ENCODE results near the gene OBSCN. TPM values are rescaled to one million over a fixed set of nuclear protein-coding genes. Genes with fewer than 3 reads are reported as not detected.
"Not testable (repeated sequence)": the region's sequence is repeated elsewhere in the genome, so short reads cannot be mapped to it uniquely, and the experiment has no call there.

The OBSCN gene
- total RNA-seq, 6 experiments from 2014 or later: 0.27 to 1.8 (median 0.53) TPM

DNA sequence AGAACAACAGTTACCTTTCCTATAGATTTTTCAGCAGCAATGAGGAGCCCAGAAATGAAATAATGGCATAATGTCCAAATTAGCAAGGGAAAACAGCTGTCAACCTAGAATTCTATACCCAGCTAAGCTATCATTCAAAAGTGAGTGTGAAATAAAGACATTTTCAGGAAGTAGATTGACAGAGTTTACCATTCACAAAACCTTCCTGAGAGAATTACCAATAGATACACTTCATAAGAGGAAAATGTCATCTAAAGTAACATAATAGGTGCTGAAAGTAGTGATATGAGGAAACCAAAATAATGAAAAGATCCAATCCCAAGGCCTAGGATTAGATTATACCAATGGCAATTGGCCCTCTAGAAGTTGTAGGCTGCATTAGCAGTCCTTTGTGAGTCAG lies 34.6 kb downstream of the OBSCN start:
- DNase-seq: no peak
- Mint-ChIP-seq H3K4me3 (no peak overlapping the region), H3K9me3 (peaks cover 89% of the 10 kb centered on the region), H3K27ac (no peak overlapping the region), H3K4me1 (ENCODE audit: low read depth) (no peaks in the 10 kb centered on the region), H3K36me3 (ENCODE audit: low read depth) (peaks cover 59% of the 10 kb centered on the region), H3K27me3 (ENCODE audit: insufficient read depth) (no peaks in the 10 kb centered on the region; the same call in 1 of the 2 replicates)
- TF ChIP-seq, protein P1, sequence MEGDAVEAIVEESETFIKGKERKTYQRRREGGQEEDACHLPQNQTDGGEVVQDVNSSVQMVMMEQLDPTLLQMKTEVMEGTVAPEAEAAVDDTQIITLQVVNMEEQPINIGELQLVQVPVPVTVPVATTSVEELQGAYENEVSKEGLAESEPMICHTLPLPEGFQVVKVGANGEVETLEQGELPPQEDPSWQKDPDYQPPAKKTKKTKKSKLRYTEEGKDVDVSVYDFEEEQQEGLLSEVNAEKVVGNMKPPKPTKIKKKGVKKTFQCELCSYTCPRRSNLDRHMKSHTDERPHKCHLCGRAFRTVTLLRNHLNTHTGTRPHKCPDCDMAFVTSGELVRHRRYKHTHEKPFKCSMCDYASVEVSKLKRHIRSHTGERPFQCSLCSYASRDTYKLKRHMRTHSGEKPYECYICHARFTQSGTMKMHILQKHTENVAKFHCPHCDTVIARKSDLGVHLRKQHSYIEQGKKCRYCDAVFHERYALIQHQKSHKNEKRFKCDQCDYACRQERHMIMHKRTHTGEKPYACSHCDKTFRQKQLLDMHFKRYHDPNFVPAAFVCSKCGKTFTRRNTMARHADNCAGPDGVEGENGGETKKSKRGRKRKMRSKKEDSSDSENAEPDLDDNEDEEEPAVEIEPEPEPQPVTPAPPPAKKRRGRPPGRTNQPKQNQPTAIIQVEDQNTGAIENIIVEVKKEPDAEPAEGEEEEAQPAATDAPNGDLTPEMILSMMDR (IDR thresholded peaks at IDR 0.05): no peak

DNA sequence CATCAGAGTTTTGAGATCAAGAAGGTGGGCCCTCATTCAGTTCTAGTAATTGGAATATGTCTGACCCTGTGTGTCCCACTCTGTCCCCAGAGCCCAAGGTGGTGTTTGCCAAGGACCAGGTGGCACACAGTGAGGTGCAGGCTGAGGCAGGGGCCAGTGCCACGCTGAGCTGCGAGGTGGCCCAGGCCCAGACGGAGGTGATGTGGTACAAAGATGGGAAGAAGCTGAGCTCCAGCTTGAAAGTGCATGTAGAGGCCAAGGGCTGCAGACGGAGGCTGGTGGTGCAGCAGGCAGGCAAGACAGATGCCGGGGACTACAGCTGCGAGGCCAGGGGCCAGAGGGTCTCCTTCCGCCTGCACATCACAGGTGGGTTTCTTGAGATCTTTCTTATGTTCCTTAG lies 35.2 kb downstream of the OBSCN start:
- no peak overlapping the region for H3K4me3 Mint-ChIP-seq
- peaks cover 89% of the 10 kb centered on the region for H3K9me3 Mint-ChIP-seq
- no peak overlapping the region for H3K27ac Mint-ChIP-seq
- no peaks in the 10 kb centered on the region; the same call in 1 of the 2 replicates for H3K27me3 Mint-ChIP-seq (ENCODE audit: insufficient read depth)
- TF ChIP-seq, protein P1 (IDR thresholded peaks at IDR 0.05): no peak
- H3K4me1 Mint-ChIP-seq (ENCODE audit: low read depth): no peaks in the 10 kb centered on the region
- H3K36me3 Mint-ChIP-seq (ENCODE audit: low read depth): peaks cover 59% of the 10 kb centered on the region
- no peak for DNase-seq

DNA sequence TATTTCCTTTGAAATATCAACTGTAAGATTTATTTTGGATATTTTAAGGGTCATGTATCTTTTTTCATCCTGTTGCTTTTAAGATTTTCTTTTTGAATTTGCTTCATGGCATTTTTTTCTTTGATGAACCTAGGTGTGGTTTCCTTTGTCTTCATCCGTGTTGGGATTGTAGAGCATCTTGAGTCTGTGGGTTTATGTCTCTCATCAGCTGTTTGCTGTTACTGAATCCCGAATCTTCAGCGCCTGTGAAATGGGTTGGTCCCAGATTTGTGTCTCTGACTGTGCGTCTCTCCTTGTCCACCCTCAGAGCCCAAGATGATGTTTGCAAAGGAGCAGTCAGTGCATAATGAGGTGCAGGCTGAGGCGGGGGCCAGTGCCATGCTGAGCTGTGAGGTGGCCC lies 36.1 kb downstream of the OBSCN start:
- not testable (repeated sequence) for H3K27ac Mint-ChIP-seq; DNase-seq; H3K4me1 Mint-ChIP-seq (ENCODE audit: low read depth); H3K4me3 Mint-ChIP-seq; H3K27me3 Mint-ChIP-seq (ENCODE audit: insufficient read depth)
- Mint-ChIP-seq H3K36me3 (ENCODE audit: low read depth) (peaks cover 53% of the 10 kb centered on the region), H3K9me3 (peaks cover 82% of the 10 kb centered on the region)

DNA sequence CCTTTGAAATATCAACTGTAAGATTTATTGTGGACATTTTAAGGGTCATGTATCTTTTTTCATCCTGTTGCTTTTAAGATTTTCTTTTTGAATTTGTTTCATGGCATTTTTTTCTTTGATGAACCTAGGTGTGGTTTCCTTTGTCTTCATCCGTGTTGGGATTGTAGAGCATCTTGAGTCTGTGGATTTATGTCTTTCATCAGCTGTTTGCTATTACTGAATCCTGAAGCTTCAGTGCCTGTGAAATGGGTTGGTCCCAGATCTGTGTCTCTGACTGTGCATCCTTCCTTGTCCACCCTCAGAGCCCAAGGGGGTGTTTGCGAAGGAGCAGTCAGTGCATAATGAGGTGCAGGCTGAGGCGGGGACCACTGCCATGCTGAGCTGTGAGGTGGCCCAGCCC lies 37.3 kb downstream of the OBSCN start:
- H3K27ac Mint-ChIP-seq: no peak overlapping the region
- no peak for DNase-seq
- peaks cover 73% of the 10 kb centered on the region for H3K9me3 Mint-ChIP-seq
- H3K4me1 Mint-ChIP-seq (ENCODE audit: low read depth): no peaks in the 10 kb centered on the region
- H3K36me3 Mint-ChIP-seq (ENCODE audit: low read depth): peaks cover 53% of the 10 kb centered on the region
- H3K4me3 Mint-ChIP-seq: no peak overlapping the region
- TF ChIP-seq, protein P1 (IDR thresholded peaks at IDR 0.05): no peak
- no peaks in the 10 kb centered on the region; the same call in 1 of the 2 replicates for H3K27me3 Mint-ChIP-seq (ENCODE audit: insufficient read depth)

DNA sequence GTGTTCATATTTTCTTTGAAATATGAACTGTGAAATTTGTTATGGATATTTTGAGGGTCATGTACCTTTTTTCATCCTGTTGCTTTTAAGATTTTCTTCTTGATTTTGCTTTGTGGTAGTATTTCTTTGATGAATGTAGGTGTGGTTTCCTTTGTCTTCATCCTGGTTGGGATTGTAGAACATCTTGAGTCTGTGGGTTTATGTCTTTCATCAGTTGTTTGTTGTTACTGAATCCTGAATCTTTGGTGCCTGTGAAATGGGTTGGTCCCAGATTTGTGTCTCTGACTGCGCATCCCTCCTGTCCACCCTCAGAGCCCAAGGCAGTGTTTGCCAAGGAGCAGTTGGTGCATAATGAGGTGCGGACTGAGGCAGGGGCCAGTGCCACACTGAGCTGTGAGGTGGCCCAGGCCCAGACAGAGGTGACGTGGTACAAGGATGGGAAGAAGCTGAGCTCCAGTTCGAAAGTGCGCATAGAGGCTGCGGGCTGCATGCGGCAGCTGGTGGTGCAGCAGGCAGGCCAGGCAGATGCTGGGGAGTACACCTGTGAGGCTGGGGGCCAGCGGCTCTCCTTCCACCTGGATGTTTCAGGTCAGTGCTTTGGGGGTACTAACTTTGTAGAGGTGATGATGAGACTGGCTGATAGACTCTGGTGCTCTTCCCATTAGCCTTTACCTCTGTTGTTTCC lies 38.5 kb downstream of the OBSCN start:
- Mint-ChIP-seq H3K36me3 (ENCODE audit: low read depth) (peaks cover 43% of the 10 kb centered on the region), H3K4me1 (ENCODE audit: low read depth) (no peaks in the 10 kb centered on the region), H3K27me3 (ENCODE audit: insufficient read depth) (no peaks in the 10 kb centered on the region; the same call in 1 of the 2 replicates), H3K27ac (no peak overlapping the region), H3K9me3 (peaks cover 64% of the 10 kb centered on the region), H3K4me3 (no peak overlapping the region)
- DNase-seq: no peak
- TF ChIP-seq, protein P1 (IDR thresholded peaks at IDR 0.05): no peak

DNA sequence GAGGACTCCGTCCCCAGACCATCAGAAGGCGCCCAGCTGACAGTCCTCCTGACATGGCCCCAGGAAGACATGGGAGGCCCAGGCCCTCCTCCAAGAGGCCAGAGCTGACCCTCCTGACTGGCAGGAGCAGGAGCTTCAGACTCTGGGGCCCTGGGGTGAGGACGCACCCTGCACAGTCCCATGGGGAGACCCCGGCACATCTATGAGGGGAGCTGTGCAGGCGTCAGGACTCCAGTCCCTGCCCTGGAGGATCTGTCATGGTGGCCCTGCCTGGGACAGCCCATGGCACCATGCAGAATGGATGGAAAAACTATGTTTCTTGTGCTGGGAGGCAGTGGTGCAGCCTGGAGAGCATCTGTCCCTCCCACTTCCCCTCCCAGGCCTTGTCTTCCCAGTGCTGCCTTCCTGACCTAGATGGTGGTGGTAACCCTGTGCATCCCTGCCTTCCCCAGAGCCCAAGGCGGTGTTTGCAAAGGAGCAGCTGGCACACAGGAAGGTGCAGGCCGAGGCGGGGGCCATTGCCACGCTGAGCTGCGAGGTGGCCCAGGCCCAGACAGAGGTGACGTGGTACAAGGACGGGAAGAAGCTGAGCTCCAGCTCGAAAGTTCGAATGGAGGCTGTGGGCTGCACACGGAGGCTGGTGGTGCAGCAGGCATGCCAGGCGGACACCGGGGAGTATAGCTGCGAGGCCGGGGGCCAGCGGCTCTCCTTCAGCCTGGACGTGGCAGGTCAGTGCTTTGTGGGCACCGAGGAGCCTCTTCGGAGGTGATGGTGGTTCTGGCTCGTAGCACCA lies 41.9 kb downstream of the OBSCN start:
- no peak overlapping the region for H3K27ac Mint-ChIP-seq

DNA sequence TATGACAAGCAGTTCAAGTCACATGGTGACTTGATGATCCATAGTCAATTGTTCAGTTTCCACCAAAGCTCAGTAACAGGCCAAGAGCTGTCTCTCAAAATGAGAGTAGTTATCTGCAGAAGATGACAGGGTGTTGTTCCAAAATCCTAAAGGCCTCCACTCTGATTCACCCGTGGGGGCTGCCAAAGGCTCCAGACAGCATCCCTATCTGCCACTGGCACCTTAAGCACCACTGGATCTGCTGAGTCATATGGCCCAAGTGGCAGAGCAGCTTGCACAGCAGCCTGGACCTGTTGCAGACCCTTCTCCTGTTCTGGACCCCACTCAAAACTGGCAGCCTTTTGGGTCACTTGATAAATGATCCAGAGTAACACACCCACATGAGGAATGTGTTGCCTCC lies 44.6 kb downstream of the OBSCN start:
- not testable (repeated sequence) for DNase-seq; H3K4me3 Mint-ChIP-seq; H3K36me3 Mint-ChIP-seq (ENCODE audit: low read depth); H3K27ac Mint-ChIP-seq; H3K27me3 Mint-ChIP-seq (ENCODE audit: insufficient read depth); H3K4me1 Mint-ChIP-seq (ENCODE audit: low read depth)
- peaks cover 18% of the 10 kb centered on the region for H3K9me3 Mint-ChIP-seq

More for the DNA sequence above, 41.9 kb downstream of the OBSCN start:
- Mint-ChIP-seq H3K36me3 (ENCODE audit: low read depth) (peaks cover 19% of the 10 kb centered on the region), H3K9me3 (peaks cover 35% of the 10 kb centered on the region), H3K4me1 (ENCODE audit: low read depth) (no peaks in the 10 kb centered on the region), H3K27me3 (ENCODE audit: insufficient read depth) (peaks cover 2% of the 10 kb centered on the region), H3K4me3 (no peak overlapping the region)
- DNase-seq: no peak
- TF ChIP-seq, protein P1 (IDR thresholded peaks at IDR 0.05): no peak
